Progenitor cell of endocrine pancreas (in vitro differentiated cells): Measurements from ENCODE around the gene CLCN7. TPM values are rescaled to one million over a fixed set of nuclear protein-coding genes. Genes with fewer than 3 reads are reported as not detected.

Experiments
- DNase-seq: peaks from one replicate; pipeline ENCODE4 v3.0.0; 2021; ENCODE audit warnings: low spot score; ENCODE audit not compliant: unreplicated experiment
- H3K27ac Mint-ChIP-seq: 2 replicates; pipeline ENCODE4 v1.8.0; 2021; ENCODE audit warnings: mild to moderate bottlenecking, moderate library complexity, mixed read lengths
- H3K27me3 Mint-ChIP-seq: 2 replicates; pipeline ENCODE4 v1.8.0; 2021; ENCODE audit warnings: mixed read lengths
- H3K36me3 Mint-ChIP-seq: 2 replicates; pipeline ENCODE4 v1.8.0; 2022; ENCODE audit warnings: mixed read lengths; ENCODE audit not compliant: insufficient read depth
- H3K4me1 Mint-ChIP-seq: 2 replicates; pipeline ENCODE4 v1.8.0; 2021; ENCODE audit warnings: low read depth, mixed read lengths
- H3K4me3 Mint-ChIP-seq: 2 replicates; pipeline ENCODE4 v1.8.0; 2021; ENCODE audit warnings: low read depth, mild to moderate bottlenecking, moderate library complexity, mixed read lengths
- H3K9me3 Mint-ChIP-seq: 2 replicates; pipeline ENCODE4 v1.8.0; 2021; ENCODE audit warnings: low read depth, mixed read lengths
- total RNA-seq: library from RNA; stranded (reverse); gene quantifications from 2 replicates; pipeline ENCODE4 v1.2.1, GENCODE V29; 2021
- TF ChIP-seq, protein P1 (sequence below): fragments of 200-600 bp; sonication (generic); IDR thresholded peaks from one replicate; pipeline ENCODE4 v1.5.0; 2021; ENCODE audit warnings: antibody characterized with exemption, mild to moderate bottlenecking; ENCODE audit not compliant: unreplicated experiment

Gene CLCN7
- total RNA-seq, 1 donor from 2014 or later: 89.4 TPM

DNA sequence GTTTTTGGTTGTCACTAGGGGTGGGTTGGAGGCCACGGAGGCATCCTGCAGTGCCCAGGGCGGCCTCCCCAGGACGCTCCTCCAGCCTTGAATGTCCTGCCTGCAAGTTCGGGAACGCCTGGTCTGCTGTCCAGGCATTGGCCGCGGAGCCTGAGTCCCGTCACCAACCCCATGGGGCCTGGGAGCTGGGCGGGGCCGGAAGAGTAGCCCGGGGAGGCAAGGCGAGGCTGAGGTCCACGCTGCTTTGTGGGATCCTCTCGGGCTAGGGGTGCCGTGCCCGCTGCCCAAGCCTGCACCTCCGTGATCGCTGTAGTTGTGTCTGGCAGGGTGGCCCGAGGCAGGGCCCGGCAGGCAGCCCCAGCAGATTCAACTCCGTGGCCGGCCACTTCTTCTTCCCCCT, 31.1 kb upstream of the CLCN7 start:
- Mint-ChIP-seq H3K9me3 (no peaks in the 10 kb centered on the region), H3K27me3 (no peaks in the 10 kb centered on the region), H3K36me3 (peaks cover 6% of the 10 kb centered on the region), H3K4me3 (no peak overlapping the region), H3K4me1 (no peaks in the 10 kb centered on the region), H3K27ac (no peak overlapping the region)
- TF ChIP-seq, protein P1, sequence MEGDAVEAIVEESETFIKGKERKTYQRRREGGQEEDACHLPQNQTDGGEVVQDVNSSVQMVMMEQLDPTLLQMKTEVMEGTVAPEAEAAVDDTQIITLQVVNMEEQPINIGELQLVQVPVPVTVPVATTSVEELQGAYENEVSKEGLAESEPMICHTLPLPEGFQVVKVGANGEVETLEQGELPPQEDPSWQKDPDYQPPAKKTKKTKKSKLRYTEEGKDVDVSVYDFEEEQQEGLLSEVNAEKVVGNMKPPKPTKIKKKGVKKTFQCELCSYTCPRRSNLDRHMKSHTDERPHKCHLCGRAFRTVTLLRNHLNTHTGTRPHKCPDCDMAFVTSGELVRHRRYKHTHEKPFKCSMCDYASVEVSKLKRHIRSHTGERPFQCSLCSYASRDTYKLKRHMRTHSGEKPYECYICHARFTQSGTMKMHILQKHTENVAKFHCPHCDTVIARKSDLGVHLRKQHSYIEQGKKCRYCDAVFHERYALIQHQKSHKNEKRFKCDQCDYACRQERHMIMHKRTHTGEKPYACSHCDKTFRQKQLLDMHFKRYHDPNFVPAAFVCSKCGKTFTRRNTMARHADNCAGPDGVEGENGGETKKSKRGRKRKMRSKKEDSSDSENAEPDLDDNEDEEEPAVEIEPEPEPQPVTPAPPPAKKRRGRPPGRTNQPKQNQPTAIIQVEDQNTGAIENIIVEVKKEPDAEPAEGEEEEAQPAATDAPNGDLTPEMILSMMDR: no peak
- no peak for DNase-seq

DNA sequence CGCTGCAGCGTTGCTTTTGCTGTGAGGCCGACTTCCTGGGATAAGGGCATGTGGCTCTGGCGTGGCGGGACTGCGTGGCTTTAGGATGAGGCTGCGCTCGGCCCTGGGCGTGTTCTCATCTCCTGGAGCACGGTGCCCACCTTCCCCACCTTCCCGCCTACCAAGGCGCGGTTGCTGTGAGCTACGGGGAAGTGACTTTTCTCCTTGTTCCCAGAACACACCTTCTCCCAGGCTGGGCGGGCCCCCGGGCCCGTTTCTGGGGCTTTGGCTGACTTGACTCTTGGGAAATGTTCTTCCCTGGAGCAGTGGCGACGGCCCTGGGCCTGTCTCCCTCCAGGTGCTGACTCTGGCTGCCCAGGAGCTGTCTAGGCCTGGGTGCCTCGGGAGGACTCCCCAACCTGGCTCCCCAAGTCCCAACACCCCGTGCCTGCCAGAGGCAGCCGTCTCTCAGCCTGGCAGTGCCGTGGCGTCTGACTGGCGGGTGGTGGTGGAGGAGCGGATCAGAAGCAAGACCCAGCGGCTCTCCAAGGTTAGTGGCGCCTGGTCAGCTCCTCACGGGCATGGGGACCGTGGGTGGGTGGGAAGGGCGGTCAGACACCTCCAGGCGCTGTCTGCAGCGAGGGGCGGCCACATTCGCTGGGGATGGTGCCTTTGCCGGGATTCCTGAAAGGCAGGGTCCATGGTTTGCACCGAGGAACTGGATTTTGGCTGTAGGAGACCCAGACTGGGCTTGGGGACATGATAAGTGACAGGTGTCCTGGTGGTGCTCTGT, 30.4 kb upstream of the CLCN7 start:
- Mint-ChIP-seq H3K4me3 (no peak overlapping the region), H3K36me3 (peaks cover 6% of the 10 kb centered on the region), H3K27ac (no peak overlapping the region), H3K9me3 (no peaks in the 10 kb centered on the region), H3K4me1 (no peaks in the 10 kb centered on the region), H3K27me3 (no peaks in the 10 kb centered on the region)
- no peak for DNase-seq
- TF ChIP-seq, protein P1: no peak

DNA sequence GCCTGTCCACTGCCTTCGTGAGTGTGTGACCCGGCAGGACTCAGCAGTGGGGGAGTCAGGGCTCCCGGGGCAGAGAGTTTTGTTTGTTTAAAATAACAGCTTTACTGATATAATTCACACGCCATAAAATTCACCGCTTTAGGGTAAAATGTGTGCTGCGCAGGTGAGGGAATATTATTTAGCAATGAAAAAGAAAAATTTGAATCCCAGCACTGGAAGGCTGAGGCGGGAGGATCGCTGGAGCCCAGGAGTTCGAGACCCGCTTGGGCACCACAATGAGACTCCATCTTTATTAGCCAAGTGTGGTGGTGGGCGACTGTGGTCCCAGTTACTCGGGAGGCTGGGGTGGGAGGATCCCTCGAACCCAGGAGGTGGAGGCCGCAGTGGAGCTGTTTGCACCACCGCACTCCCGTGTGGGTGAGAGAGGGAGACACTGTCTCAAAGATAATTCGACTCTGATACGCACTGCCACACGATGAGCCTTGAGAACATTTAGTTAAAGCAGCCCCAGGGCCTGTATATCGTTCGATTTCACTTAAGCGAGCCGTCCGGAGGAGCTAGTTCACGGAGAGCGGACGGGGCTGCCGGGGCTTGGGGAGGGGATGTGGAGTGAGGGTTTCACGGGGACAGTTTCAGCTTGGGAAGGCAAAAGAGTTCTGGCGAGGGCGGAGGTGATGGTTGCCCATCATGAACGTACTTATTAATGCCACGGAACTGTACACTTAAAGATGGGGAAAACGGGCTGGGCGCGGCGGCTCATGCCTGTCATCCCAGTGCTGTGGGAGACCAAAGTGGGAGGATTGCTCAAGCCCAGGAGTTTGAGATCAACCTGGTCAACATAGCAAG, 28.5 kb upstream of the CLCN7 start:
- Mint-ChIP-seq H3K27ac (no peak overlapping the region), H3K9me3 (no peaks in the 10 kb centered on the region), H3K4me1 (no peaks in the 10 kb centered on the region), H3K4me3 (no peak overlapping the region), H3K27me3 (no peaks in the 10 kb centered on the region), H3K36me3 (peaks cover 9% of the 10 kb centered on the region)
- TF ChIP-seq, protein P1: no peak
- DNase-seq: no peak

DNA sequence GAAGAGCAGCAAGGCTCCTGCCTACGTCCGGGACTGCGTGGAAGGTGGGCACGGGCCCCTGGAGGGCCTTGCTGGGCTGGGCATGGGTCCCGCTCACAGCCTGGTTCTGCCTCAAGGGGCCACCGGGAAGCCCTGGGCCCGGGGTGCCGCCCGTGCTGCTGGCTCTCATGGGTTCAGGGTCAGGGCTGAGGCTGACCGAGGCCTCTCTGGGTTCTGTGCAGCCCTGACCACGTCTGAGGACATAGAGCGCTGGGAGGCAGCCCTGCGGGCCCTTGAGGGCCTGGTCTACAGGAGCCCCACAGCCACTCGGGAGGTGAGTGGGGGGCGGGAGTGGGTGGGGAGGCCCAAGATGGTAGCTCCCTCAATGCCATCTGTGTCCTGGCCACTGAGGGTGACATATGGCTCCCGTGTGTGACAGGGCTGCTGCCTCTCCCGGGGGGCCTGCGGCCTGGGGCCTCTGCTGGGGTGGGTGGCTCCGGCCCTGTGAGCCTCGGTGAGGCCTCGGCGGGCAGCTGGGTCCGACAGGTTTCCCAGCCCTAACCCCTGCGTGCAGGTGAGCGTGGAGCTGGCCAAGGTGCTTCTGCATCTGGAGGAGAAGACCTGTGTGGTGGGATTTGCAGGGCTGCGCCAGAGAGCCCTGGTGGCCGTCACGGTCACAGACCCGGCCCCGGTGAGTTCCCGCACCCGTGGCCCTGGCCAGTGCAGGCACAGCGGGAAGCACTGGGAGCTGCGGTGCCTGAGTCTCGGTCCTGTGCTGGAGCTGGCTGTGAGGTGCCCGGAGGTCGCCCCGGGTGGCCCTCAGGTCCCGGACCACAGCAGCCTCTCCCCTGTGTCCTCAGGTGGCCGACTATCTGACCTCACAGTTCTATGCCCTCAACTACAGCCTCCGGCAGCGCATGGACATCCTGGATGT, 27.5 kb upstream of the CLCN7 start:
- Mint-ChIP-seq H3K4me3 (no peak overlapping the region), H3K27me3 (no peaks in the 10 kb centered on the region), H3K9me3 (no peaks in the 10 kb centered on the region), H3K27ac (no peak overlapping the region), H3K36me3 (peaks cover 11% of the 10 kb centered on the region), H3K4me1 (no peaks in the 10 kb centered on the region)
- DNase-seq: no peak
- TF ChIP-seq, protein P1: no peak

DNA sequence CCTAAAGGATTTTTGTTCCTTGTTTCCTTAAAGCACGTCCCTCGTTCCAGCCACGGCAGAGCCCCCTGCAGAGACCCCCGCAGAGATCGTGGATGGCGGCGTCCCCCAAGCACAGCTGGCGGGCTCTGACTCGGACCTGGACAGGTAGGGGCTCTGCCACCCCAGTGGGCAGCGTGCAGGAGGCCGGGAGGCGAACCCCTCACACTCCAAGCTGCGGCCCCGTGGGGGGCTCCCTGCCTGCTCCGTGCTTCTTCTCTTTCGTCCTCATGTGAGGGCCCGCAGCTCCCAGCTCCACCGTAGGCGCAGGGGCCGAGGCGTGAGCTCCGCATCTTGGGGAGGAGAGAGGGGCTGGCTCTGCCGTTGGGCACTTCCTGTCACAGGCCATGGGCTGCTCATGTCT, 26.8 kb upstream of the CLCN7 start:
- H3K4me3 Mint-ChIP-seq: no peak overlapping the region
- no peak for DNase-seq
- peaks cover 11% of the 10 kb centered on the region for H3K36me3 Mint-ChIP-seq
- no peaks in the 10 kb centered on the region for H3K4me1 Mint-ChIP-seq
- H3K27ac Mint-ChIP-seq: no peak overlapping the region
- H3K9me3 Mint-ChIP-seq: no peaks in the 10 kb centered on the region
- no peaks in the 10 kb centered on the region for H3K27me3 Mint-ChIP-seq
- TF ChIP-seq, protein P1: no peak
